GM12891 (cell line): ENCODE results near the gene ABHD5.

Source experiments
- PAX5 ChIP-seq: IDR thresholded peaks from 2 replicates; pipeline ENCODE4 v1.6.1; 2011; ENCODE audit warnings: low read length, moderate library complexity, mild to moderate bottlenecking; ENCODE audit not compliant: insufficient read depth, severe bottlenecking
- POLR2A ChIP-seq: IDR thresholded peaks from 2 replicates; pipeline ENCODE4 v1.6.1; 2011; ENCODE audit warnings: low read depth, low read length, control low read depth
- POLR2AphosphoS5 ChIP-seq: IDR thresholded peaks from 2 replicates; pipeline ENCODE4 v1.6.1; 2011; ENCODE audit warnings: low read depth, low read length, control low read depth

DNA sequence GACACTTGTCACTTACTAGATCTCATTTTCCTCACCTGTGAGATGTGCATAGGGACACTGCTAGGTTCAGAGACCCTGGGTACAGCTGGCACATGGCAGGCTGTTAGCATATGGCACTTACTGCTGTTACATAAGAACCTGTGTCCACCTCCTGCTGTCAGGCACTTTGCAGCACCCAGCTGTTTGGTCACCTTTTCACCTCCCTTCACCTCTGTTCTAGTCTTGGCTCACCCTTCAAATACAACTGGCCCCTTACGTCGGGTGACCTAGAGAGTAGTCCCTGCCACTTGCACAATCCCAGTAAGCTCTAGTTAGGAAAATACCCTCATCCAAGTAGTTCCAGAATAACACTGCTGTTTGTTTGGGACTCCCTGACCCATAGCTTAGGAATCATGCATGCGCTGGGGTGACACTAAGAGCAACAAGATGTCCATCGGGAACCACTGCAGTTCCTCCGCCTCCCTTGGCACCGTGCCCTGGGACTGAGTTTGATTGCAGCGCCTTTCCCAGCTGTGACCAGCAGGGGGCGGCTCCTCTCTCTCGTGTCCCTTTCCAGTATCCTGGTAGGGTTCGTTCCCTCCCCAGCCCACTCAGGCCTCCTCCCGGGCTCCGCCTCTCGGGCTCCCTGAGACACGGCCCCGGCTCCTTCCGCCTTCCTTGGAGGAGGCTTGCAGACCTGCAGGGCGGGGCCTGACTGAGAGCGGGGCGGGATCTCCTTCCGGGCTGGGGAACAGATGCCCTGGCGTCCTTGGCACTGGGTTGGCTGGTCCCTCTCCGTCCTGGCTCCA is 78.6 kb downstream of the ABHD5 start:
- TF ChIP-seq POLR2AphosphoS5 = no peak
- TF ChIP-seq PAX5 = no peak
- TF ChIP-seq POLR2A = no peak
